Upper lobe of left lung (tissue), 4 donors: ENCODE data around the gene RNF5.

Source experiments
- CTCF ChIP-seq, 6 experiments: fragments of 450-650 bp in 4 of 6; fragments of 200-600 bp in 2 of 6; sonication (generic) in 2 of 6; IDR thresholded peaks; one replicate each; pipeline ENCODE4 v1.5.1; 2016 to 2019; ENCODE audit warnings: antibody characterized with exemption in 6 of 6
- POLR2A ChIP-seq, 4 donors: fragments of 450-650 bp; IDR thresholded peaks; one replicate each; pipeline ENCODE4 v1.5.1; 2016 to 2017; ENCODE audit warnings: antibody characterized with exemption in 4 of 4, mild to moderate bottlenecking in 2 of 4
- POLR2AphosphoS5 ChIP-seq, 2 donors: sonication (generic); formaldehyde crosslinking; IDR thresholded peaks; one replicate each; pipeline ENCODE4 v1.5.1; 2017; ENCODE audit warnings: antibody characterized with exemption in 2 of 2

DNA sequence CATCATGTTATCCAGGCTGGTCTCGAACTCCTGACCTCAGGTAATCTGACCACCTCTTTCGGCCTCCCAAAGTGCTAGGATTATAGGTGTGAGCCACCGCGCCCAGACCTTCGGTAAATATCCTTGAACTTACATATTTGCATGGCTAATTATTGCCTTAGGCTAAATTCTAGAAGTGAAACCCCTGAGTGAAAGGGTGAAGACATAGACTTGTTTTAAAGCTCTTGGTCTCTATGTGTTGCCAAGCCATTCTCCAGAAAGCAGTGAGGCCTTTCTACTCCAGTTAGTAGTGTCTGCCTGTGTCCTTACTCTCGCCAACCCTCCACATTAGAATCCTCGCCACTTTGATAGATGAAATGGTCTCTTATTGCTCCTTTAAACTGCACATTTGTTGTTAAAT, 48.2 kb downstream of the RNF5 start:
- TF ChIP-seq CTCF (IDR thresholded peaks at IDR 0.05) = no peak
- no peak for TF ChIP-seq POLR2A (IDR thresholded peaks at IDR 0.05)
- TF ChIP-seq POLR2AphosphoS5 (IDR thresholded peaks at IDR 0.05) = no peak
